HG03442 (cell line): ENCODE results near the gene SLC8A2.

Source experiments
- ATAC-seq: cut with Tn5 transposase; IDR thresholded peaks from one replicate; pipeline ENCODE4 v1.9.1; 2021; ENCODE audit warnings: mild to moderate bottlenecking, moderate library complexity; ENCODE audit not compliant: unreplicated experiment

Gene SLC8A2

DNA sequence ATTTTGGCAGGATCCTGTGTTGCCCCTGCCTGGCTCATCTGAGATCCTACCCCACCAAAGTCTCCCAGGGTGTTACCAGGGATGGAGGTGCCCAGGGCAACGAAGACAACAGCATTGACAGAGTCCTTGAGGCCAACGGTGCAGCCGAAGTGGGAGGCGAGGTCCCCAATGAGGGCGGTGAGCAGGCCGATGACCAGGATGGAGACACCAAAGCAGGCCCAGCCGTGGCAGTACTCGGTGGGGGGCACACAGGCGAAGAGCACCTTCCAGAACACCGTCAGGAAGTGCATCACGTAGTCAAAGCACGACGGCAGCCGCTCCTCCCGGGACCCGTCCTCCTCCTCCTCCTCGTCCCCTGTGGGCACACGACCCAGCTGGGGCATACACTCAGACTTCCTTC, 39.6 kb downstream of the SLC8A2 start:
- ATAC-seq = no peak

DNA sequence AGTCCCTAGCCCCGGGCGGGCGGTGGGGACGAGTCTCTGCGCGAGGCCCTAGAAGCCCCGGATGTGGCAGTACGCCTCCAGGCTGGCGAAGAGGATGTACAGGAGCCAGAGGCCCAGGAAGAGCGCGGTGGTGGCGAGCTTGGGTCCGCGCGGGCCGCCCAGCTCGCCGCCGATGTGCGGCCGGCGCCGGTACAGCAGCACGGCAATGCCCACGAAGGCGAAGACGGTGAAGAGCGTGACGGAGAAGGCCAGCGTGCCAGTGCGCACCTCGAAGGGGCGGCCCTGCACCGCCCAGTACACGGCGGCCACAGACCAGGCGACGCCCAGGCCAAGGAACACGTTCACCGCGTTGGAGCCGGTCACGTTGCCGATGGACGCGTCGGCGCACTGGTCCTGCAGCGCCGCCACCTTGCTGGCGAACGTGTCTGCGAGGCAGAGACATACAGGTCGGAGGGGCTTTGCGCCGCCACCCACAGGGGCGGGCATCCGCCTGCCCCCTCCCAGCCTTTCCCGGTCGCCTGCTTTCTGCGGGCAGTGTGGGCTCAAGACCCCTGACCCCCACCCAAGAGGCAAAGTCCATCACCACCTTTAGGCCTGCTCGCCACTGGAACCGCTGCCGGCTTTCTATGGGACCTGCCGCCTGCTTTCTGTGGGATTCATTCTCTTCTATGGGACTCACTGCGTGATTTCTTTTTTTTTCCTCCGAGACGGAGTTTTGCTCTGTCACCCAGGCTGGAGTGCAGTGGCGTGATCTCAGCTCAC, 41.5 kb downstream of the SLC8A2 start:
- ATAC-seq = no peak

DNA sequence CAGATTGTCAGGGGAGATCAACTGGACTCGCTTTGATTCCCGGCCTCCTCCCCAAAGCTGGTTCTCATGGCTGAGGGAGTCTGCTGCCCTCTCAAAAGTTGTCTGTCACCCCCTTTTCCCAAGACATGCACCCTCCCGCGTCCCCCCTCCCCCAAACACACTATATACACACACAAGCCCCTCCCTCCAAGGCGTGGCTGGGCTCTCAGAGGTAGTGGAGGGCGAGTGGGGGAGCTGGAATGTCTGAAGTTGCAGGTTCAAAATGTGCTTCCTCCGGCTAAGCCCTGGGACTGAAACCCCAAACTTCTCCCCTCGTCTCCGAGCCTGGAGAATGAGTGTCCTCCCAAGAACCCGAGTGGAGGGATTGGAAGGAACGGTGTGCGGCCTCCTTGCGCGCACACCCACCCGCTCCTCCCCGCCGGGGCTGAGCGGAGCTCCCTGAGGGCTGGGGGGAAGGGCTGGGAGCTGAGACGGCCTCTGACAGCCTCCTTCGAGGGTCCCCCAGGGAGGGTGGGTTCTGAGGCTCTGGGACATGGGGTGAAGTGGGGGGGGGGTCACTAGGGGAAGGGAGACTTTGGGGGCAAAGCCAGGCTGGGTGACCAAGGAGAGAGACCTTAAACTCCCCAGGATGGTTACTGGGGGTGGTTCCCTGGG, 42.4 kb downstream of the SLC8A2 start:
- ATAC-seq = no peak

DNA sequence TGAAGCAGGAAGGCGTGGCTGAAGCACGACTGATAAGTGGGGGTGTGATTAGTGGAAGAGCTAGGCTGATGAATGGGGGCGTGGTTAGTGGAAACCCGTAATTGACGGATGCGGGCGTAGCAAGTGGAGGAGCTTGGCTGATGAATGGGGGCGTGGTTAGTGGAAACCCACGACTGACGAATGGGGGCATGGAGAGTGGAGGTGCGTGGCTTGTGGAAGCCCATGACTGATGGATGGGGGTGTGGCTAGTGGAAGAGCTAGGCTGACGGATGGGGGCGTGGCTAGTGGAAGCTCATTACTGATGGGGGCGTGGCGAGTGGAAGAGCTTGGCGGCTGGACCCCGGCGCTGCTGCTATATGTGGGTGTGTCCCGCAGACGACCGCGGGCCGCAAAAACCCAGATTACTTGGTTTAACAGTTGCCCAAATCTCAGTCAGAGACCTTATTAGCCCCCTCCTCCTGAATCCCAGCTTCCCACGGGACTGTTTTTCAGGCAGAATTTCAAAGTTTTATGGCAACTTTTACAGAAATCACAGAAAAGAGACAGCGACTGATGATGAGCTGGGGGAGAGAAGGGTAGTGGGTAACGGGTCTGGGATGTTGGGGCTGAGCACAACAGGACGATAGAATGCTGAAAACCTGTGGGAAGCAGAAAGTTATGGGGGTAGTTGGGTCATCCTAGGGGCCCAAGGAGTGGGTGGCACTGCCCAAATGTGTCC, 43.4 kb downstream of the SLC8A2 start:
- no peak for ATAC-seq

DNA sequence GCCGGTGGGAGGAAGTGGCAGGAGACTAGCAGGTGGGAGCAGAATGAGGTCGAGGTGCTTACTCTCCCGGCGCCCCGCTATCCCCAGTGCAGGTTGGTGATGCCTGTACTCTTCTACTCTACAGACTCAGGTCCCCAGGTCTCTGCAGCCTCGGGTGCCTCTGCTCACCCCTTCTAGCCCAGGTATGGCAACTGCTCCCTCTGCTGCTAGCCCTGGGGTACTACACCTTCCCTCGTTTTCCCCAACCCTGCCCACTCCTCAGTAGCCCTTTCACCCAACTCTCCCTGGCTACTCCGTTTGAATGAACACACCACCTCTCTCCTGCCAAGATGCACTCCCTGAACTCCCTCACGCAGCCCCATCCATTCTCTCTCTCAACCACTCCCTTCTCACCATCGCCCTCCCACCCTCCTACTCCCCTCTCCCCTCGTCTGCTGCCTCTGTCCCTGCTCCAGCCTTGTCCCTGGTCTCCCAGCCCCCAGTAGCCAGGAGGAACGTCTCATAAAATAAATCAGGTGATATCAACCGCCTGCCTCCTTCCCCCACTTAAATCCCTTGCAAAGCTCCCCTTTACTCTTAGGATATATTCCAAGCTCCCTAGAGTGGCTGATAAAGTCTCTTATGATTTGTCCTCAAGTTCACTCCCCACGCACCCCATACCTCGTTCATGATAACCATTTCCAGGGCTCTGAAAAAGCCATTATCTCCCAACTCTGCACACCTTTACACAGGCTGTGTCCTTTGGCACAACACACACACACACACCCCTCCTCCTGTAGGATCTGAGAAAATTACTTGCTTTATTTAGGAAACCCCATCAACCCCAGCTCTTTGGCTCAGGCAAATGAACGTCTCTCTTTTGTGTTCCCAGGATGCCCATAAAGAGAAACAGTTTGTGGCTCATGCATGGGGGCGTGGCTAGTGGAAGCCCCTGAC, 44.2 kb downstream of the SLC8A2 start:
- ATAC-seq = no peak

DNA sequence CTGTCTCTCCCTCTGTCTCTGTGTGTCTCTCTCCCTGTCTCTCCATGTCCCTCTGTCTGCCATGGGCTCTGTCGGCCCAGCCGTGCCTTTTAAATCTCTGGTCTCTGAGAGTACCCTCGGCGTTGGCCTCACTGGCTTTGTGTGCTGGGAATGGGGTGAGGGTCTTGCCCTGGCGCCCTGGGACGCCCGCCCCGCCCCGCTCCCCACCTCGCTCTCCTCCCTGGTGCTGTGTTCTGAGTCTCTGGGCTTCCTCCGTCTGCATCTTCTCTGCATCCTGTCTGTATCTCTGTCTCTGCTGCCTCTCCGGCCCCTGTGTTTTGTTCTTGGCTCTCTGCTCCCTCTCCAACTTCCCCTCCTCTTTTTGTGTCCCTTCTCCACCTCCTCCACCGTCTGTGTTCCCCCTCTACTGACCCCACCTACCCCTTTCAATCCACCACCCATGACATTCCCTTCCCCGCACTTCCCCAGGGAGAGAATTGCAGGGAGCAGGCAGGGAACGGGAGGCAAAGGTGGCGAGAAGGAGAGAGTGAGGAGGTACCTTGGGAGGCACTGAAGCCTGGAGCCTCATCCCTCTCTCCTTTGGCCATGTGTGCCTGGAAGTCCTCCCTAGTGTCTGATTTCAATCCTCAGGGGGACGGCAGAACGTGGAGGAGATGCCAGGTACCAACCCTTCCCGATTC, 48.4 kb downstream of the SLC8A2 start:
- no peak for ATAC-seq

DNA sequence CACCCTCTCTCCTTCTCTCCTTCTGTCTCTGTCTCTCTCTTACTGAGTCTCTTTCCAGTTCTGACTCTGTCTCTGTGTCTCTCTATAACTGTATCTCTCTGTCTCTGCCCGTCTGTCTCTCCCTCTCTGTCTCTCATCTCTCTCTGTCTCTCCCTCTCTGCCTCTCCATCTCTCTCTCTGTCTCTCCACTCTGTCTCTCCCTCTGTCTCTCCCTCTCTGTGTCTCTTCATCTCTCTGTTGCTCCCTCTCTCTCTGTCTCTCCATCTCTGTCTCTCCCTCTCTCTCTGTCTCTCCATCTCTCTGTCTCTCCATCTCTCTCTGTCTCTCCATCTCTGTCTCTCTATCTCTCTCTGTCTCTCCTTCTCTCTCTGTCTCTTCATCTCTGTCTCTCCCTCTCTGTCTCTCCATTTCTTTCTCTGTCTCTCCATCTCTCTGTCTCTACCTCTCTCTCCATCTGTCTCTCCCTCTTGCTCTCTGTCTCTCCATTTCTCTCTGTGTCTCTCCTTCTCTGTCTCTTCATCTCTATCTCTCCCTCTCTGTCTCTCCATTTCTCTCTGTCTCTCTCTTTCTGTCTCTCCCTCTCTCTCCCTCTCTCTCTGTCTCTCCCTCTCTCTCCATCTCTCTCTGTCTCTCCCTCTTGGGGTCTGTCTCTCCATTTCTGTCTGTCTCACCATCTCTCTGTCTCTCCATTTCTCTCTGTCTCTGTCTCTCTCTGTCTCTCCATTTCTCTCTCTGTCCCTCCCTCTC, 49.1 kb downstream of the SLC8A2 start:
- no peak for ATAC-seq

DNA sequence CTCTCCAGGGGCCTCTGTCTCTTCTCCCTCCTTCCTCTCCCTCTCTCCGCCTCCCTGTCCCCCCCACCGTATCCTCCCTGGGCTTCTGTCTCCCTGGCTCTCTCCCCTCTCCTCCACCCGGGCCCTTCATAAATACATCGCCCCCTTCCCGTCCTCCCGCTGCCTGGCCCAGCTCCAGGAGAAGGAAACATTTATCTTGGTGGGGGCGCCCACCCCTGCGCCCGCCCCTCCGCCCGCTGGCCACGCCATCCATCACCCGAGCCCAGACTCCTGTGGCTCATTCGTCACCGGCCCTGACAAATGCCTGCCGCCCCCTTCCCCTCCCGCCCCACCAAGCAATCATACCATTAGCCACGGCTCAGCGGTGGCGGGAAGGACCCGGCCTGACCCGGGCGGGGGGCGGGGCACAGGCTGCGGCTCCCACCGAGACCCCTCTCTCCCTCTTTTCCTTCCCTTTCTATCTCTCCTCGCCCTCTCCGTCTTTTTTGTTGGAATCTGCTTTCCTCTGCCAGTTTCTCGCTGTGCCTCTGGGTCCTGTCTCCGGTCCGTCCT, 49.8 kb downstream of the SLC8A2 start:
- no peak for ATAC-seq

DNA sequence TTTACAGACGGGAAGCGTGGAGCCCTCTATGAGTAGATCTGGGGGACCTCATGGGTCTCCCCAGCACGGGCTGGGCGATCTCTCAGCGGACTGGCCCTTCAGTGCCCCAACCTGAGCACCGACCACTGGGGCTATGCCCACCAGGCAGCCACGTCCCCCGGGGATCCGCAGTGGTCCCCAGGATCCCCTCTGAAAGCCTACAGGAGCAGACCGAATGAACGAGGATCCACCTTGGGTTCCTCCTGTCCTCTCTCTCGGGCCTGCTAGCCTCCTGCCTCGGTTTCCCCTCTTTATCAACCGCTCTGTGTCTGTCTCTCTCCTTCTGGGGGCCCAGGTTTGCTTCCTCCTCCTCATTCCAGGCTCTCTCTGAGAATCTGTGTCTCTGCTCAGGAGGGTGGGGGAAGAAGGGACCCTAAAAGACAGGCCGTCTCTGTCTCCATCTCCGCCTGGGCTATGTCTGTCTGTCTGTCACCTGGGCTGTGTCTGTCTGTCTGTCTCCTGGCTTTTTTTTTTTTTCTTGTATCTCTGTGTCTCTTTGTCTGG, 50.4 kb downstream of the SLC8A2 start:
- ATAC-seq = no peak

DNA sequence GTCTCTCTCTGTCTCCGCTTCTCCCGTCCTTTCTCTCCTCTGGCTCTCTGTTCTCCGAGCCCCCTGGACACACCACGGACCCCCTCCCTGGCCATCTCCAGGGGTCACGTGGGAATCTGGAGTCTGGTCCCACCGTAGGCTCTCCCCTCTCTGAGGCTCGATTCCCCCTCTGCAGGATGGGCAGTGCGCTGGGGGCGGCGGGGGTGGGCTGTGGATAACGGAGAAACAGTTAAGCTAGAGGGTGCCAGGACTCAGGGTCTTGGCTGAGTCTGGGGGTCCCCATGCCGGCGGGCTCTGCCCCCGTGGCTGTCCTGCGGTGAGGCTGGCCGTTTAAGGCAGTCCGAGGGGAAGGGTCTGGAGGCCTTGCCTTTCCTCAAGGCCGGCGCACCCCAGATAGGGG, 51.9 kb downstream of the SLC8A2 start:
- no peak for ATAC-seq

DNA sequence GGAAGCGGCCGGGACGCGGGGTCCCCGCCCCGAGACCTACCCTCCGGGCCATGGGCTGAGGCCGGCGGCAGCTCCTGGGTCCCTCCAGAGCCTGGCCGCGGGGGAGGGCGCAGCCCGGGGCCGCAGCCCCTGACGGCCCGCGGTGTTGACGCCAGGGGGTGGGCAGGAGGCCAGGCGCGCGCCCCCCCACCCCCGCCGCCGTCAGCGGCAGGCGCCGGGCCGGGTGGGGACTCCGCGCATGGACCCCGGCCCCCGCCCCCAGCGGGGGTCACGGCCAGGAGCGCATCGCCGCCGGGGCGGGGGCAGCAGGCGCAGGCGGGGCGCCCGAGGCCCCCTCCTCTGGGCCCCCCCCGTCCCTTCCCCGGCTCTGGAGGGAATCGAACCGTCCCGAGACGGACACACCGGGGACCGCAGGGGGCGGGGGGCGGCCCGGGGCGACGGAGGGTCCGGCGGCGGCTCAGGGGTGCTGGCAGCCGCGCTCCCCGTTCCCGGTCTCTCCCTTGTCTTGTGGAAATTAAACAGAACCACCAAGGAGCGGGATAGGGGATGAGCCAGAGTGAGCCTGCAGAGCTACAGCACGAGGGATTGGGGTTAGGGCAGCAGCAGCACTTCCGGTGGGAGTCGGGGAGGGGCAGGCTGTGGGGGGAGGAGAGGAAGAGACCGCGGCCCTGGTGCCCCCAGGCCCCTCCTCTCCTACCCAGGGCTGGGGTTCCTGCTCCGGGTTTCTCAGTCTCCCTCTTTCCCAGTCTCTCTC, 52.5 kb downstream of the SLC8A2 start, which contains the start of gene MEIS3:
Gene MEIS3 (minus strand): TSS at position 498 of the 754 bp plus-strand sequence. CDS start 446 bp downstream, at position 52.
- no peak for ATAC-seq

DNA sequence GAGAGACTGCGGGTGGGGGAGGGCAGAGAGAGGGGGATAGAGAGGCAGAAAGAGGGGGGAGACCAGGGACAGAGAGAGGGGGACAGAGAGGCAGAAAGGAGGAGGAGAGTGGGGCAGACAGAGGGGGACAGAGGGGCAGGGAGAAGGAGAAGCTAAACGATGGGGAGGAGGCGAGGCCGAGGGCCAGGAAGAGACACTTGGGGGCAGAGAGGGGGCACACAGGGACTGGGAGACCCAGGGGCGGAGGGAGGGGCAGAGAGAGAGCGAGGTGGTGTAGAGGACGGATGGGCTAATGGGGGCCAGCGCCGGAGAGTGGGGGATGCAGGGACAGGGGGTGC, 53.0 kb downstream of the SLC8A2 start:
- ATAC-seq = no peak

DNA sequence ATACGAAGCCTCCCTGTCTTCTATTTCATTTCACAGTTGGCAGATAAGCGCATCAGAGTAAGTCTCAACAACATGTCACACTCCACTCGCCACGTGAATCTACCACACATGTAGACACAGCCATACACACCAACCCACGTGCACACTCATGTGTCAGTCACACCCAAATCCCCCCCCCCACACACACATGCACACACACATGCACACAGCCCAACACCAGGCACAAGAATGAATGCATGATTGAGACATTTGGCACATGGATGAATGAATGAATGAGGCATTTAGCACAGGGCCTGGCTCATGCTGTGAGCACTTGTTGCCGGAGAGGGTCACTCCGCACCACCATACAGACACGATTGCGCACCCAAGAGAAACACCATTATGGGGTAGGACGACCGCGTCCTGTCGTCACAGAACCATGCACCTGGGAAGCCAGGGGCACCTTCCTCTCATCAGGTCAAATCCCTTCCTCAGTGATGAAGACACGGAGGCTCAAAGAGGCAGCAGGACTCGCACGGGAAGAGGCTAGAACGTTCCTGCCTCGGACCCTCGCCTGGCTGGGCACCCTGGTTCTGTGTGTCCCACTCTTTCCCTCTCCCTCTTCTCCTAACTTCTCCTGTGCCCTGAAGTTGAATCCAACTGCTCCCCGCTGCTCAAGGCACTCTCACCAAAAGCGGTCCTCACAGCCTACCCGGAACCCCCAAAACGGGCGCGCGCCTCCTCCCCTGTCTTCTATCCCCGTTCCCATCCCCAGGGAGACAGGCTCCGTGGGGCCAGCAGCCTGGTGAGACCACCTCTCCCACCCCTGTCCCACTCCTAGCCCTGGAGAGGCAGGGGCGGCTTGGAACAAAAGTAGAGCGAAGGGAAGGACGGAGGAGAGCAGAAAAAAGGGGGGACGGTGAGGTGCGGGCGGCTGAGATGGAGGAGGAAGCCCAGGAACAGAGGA, 53.7 kb downstream of the SLC8A2 start:
- no peak for ATAC-seq

DNA sequence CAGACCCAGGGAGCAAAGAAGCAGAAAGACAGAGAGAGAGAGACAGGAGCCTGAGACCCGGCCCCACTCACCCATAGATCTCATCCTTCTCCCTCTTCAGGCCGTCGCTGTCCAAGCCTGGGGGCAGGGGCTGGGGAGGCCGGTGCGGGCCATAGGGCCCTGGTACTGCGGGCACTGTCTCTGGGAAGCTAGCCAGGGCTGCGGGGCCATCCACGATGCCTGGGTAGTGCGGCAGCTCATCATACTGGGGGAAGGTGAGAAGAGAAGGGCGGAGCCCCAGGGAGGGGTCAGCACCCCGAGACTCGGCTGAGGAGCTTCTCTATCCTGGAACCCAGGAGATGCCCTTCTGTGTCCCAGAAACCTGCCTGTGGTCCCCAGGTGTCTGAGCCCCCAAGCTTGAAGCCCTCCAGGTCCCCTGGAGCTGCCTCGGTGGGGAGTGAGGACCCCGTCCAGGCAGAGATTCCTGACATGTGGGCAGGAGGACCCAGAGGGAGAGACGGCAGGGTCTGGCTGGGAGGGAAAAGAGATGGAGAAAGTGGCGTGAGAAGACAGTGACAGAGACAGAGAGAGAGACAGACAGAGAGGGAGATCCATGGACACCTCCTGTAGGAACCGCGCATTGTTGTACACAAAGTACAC, 54.5 kb downstream of the SLC8A2 start:
- ATAC-seq = no peak

DNA sequence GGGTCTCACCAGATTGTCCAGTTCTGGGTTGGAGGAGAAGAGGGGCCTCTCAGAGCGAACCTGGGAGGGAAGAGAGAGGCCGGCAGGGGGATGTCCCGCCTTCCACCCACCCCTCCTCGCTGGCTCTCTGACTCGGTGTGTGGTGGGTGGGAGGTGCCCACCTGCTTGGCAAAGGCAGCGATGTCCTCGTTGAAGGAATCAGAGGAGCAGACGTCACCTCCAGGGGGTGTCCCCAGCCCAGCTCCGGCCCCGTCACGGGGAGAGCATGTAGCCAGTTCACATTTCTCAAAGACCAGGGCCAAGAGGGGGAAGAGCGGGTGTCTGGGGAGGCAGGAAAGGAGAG, 55.1 kb downstream of the SLC8A2 start:
- ATAC-seq = no peak

DNA sequence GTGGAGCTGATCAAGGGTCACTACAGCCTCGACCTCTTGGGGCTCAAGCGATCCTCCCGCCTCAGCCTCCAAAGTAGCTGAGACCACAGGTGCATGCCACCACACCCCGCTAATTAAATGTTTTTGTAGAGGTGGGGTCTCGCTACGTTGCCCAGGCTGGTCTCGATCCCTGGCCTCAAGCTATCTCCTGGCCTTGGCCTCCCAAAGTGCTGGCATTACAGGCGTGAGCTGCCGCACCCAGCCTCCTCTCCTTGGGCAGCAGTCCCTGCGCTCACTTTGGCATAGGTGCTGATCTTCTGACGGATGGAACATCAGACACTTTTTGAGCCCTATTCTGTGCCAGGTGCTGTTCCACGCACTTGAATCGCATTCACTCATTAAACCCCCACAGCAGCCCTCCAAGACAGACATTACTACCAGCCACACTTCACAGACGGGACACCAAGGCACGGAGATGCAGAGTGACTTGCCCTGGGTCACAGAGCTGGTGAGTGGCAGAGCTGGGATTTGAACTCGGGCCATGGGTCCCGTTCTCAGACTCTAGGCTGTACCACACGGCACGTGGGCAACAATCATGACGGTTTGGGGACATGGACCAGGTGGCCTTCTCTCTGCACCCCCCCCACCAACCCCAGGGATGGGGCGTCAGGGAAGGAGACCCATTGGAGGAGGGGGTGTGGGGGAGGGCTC, 55.6 kb downstream of the SLC8A2 start:
- ATAC-seq = no peak
